ENCODE results near the gene TTN. TPM values are rescaled to one million over a fixed set of nuclear protein-coding genes. Genes with fewer than 3 reads are reported as not detected.

Gene TTN
- total and polyA plus RNA-seq, 2 experiments from 2014 or later, result 12.5 to 15.7 TPM

GRCh38 chr2:178506101-178506500 lies 301.1 kb downstream of the TTN start:
- ATAC-seq, result no peak
- TF ChIP-seq NANOG (IDR thresholded peaks at IDR 0.05; ENCODE audit: borderline replicate concordance) (no peak), EZH2phosphoT487 (IDR thresholded peaks at IDR 0.05; ENCODE audit: unreplicated experiment) (no peak), STAT1 (IDR thresholded peaks at IDR 0.05; ENCODE audit: unreplicated experiment) (no peak), JUNB (IDR thresholded peaks at IDR 0.05; ENCODE audit: unreplicated experiment) (no peak), EZH2 (IDR thresholded peaks at IDR 0.05; ENCODE audit: low read depth, unreplicated experiment) (no peak), REST (IDR thresholded peaks at IDR 0.05; ENCODE audit: unreplicated experiment) (no peak), ZNF462 (CRISPR knock-in tag; IDR thresholded peaks at IDR 0.05) (no peak), ZNF114 (CRISPR knock-in tag; IDR thresholded peaks at IDR 0.05) (no peak), ZNF331 (CRISPR knock-in tag; IDR thresholded peaks at IDR 0.05; ENCODE audit: low read depth) (no peak), CREB1 (CRISPR knock-in tag; IDR thresholded peaks at IDR 0.05; ENCODE audit: low read depth) (no peak), CTCF (conservative IDR thresholded peaks at IDR 0.05; ENCODE audit: low read depth in 2 of 2) (no peak), POLR2AphosphoS5 (IDR thresholded peaks at IDR 0.05; ENCODE audit: low read depth) (no peak)
- TF ChIP-seq, protein P1, sequence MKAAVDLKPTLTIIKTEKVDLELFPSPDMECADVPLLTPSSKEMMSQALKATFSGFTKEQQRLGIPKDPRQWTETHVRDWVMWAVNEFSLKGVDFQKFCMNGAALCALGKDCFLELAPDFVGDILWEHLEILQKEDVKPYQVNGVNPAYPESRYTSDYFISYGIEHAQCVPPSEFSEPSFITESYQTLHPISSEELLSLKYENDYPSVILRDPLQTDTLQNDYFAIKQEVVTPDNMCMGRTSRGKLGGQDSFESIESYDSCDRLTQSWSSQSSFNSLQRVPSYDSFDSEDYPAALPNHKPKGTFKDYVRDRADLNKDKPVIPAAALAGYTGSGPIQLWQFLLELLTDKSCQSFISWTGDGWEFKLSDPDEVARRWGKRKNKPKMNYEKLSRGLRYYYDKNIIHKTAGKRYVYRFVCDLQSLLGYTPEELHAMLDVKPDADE (IDR thresholded peaks at IDR 0.05), result no peak
- H3K27me3 ChIP-seq (ENCODE audit: insufficient read depth), result peaks cover 3% of the 10 kb centered on the region; the same call in 1 of the 2 replicates
- Mint-ChIP-seq H3K4me3 (no peak overlapping the region), H3K9me3 (no peaks in the 10 kb centered on the region), H3K27ac (no peak overlapping the region), H3K36me3 (ENCODE audit: low read depth) (peaks cover 8% of the 10 kb centered on the region; the same call in 1 of the 3 replicates), H3K27me3 (ENCODE audit: insufficient read depth, low read depth, poor library complexity) (peaks cover 3% of the 10 kb centered on the region), H3K4me1 (peaks cover 26% of the 10 kb centered on the region)
- no peaks in the 10 kb centered on the region; the same call in 1 of the 2 replicates for H3K36me3 ChIP-seq (ENCODE audit: insufficient read depth)
- H3K4me1 ChIP-seq (ENCODE audit: insufficient read depth), result peaks cover 20% of the 10 kb centered on the region
- H4K20me1 ChIP-seq (replicated peaks; ENCODE audit: insufficient read depth), result no peaks in the 10 kb centered on the region; the same call in 1 of the 2 replicates
- no peak overlapping the region for H3K27ac ChIP-seq (ENCODE audit: low read depth)
- DNase-seq (ENCODE audit: low spot score), result no peak
- no peaks in the 10 kb centered on the region for H3K9me2 ChIP-seq (ENCODE audit: insufficient read depth)
- H3F3A ChIP-seq (replicated peaks; ENCODE audit: low read depth), result no peaks in the 10 kb centered on the region
- H2AFZ ChIP-seq, result no peak overlapping the region
- H3K4me2 ChIP-seq, result peak overlapping the region; percentile 13; the same call in 1 of the 2 replicates
- H3K4me3 ChIP-seq, result no peak overlapping the region
- no peaks in the 10 kb centered on the region for H3K79me2 ChIP-seq (replicated peaks; ENCODE audit: insufficient read depth)
